Cardiac muscle cell (in vitro differentiated cells and primary cell): ENCODE measurements around the gene TSC22D1. TPM values are rescaled to one million over a fixed set of nuclear protein-coding genes. Genes with fewer than 3 reads are reported as not detected.

Experiments used
- DNase-seq, 2 donors: peaks; one replicate each; pipeline versions ENCODE4 v3.0.0 to v3.0.0-alpha.2; 2010 to 2017; ENCODE audit warnings: low read depth in 1 of 2, low spot score in 1 of 2
- H3K27ac ChIP-seq: fragments of 200-600 bp; sonication (generic); 2 replicates; pipeline ENCODE4 v1.5.1; 2016
- H3K27me3 ChIP-seq: fragments of 200-600 bp; sonication (generic); 2 replicates; pipeline ENCODE4 v1.6.0; 2016; ENCODE audit warnings: control low read depth
- H3K36me3 ChIP-seq: fragments of 200-600 bp; sonication (generic); 2 replicates; pipeline ENCODE4 v1.5.1; 2016; ENCODE audit warnings: control low read depth
- H3K4me1 ChIP-seq: fragments of 200-600 bp; sonication (generic); 2 replicates; pipeline ENCODE4 v1.8.1; 2017; ENCODE audit warnings: low read depth, mild to moderate bottlenecking, mixed run types
- H3K4me3 ChIP-seq: fragments of 200-600 bp; sonication (generic); 2 replicates; pipeline ENCODE4 v1.5.1; 2016; ENCODE audit warnings: mild to moderate bottlenecking
- H3K9me3 ChIP-seq: fragments of 200-600 bp; sonication (generic); 2 replicates; pipeline ENCODE4 v1.5.1; 2017; ENCODE audit warnings: low read depth, mild to moderate bottlenecking, control low read depth
- CTCF ChIP-seq: IDR thresholded peaks from 2 replicates; pipeline ENCODE4 v1.5.1; 2012; ENCODE audit warnings: low read depth, mild to moderate bottlenecking, low read length
- polyA plus RNA-seq: library from polyadenylated mRNA; unstranded; fragments of >200 nt; fragmentation: Nextera tagmentation; extraction: Ambion mirVana; gene quantifications from 2 replicates; pipeline ENCODE4 v1.2.1, GENCODE V29; 2016
- total RNA-seq: library from RNA; depleted of rRNA; stranded (reverse); fragments of >200 nt; gene quantifications from 2 replicates; pipeline ENCODE4 v1.2.3, GENCODE V29; 2016

TSC22D1 gene
- total and polyA plus RNA-seq, 2 experiments from 2014 or later, result 226 to 455 TPM

- Histone ChIP-seq H3K27ac (peak overlapping the region; percentile 98), H3K4me1 (peaks cover 33% of the 10 kb centered on the region), H3K36me3 (peaks cover 20% of the 10 kb centered on the region), H3K27me3 (no peaks in the 10 kb centered on the region), H3K9me3 (no peaks in the 10 kb centered on the region), H3K4me3 (peak overlapping the region; percentile 93)
- TF ChIP-seq CTCF, result no peak
- DNase-seq, result no peak
Measured at GRCh38 chr13:44433863-44434765, 142.0 kb downstream of the TSC22D1 start.

- TF ChIP-seq CTCF, result no peak
- Histone ChIP-seq H3K4me1 (peaks cover 18% of the 10 kb centered on the region), H3K4me3 (peak overlapping the region; percentile 93), H3K27me3 (no peaks in the 10 kb centered on the region), H3K36me3 (peaks cover 20% of the 10 kb centered on the region), H3K9me3 (no peaks in the 10 kb centered on the region), H3K27ac (peak overlapping the region; percentile 98)
- DNase-seq, result no peak
Measured at GRCh38 chr13:44432650-44433049, 143.5 kb downstream of the TSC22D1 start.

- peak overlapping the region; percentile 66 for H3K27ac ChIP-seq
- H3K4me1 ChIP-seq, result peaks cover 15% of the 10 kb centered on the region
- H3K36me3 ChIP-seq, result peaks cover 20% of the 10 kb centered on the region
- no peaks in the 10 kb centered on the region for H3K9me3 ChIP-seq
- no peak for TF ChIP-seq CTCF
- H3K27me3 ChIP-seq, result no peaks in the 10 kb centered on the region
- peak in 1 of 2 donors; percentile 45 for DNase-seq
- no peak overlapping the region for H3K4me3 ChIP-seq
Measured at GRCh38 chr13:44431150-44431549, 145.0 kb downstream of the TSC22D1 start.

- H3K4me1 ChIP-seq, result peaks cover 15% of the 10 kb centered on the region
- H3K36me3 ChIP-seq, result peaks cover 13% of the 10 kb centered on the region
- no peak overlapping the region for H3K4me3 ChIP-seq
- H3K27ac ChIP-seq, result no peak overlapping the region
- TF ChIP-seq CTCF, result no peak
- DNase-seq, result no peak
- no peaks in the 10 kb centered on the region for H3K27me3 ChIP-seq
- no peaks in the 10 kb centered on the region for H3K9me3 ChIP-seq
Measured at GRCh38 chr13:44429311-44429710, 146.8 kb downstream of the TSC22D1 start.

GRCh38 chr13:44426461-44426860 is 149.7 kb downstream of the TSC22D1 start:
- Histone ChIP-seq H3K27ac (no peak overlapping the region), H3K36me3 (no peaks in the 10 kb centered on the region), H3K4me3 (no peak overlapping the region), H3K9me3 (no peaks in the 10 kb centered on the region), H3K4me1 (no peaks in the 10 kb centered on the region), H3K27me3 (no peaks in the 10 kb centered on the region)
- TF ChIP-seq CTCF, result no peak
- no peak for DNase-seq
